ENCODE measurements around the gene CUBN. TPM values are rescaled to one million over a fixed set of nuclear protein-coding genes. Genes with fewer than 3 reads are reported as not detected.

CUBN gene
- total and polyA plus RNA-seq, 12 donors, result 0.41 to 9.3 (median 1.3) TPM

- H3K27me3 ChIP-seq, result no peaks in the 10 kb centered on the region
- no peaks in the 10 kb centered on the region for H3K4me1 ChIP-seq (replicated peaks in 1 of 2)
- H3K9me3 ChIP-seq (replicated peaks in 1 of 3), result no peaks in the 10 kb centered on the region
- intact Hi-C loops (cut with DNase I), result no loop called here
- no peak for DNase-seq
- H3K36me3 ChIP-seq (replicated peaks in 1 of 2), result no peaks in the 10 kb centered on the region
- H3K27ac ChIP-seq, result no peak overlapping the region
- TF ChIP-seq CTCF (IDR thresholded peaks at IDR 0.05) (no peak), POLR2A (IDR thresholded peaks at IDR 0.05) (no peak)
- H3K4me3 ChIP-seq, result no peak overlapping the region
- 70 to 80% (median 78%) methylated on average over 8 of the region's 8 CpGs for WGBS, 4 donors
Measured at GRCh38 chr10:16799621-16800020, 330.0 kb downstream of the CUBN start.

DNA sequence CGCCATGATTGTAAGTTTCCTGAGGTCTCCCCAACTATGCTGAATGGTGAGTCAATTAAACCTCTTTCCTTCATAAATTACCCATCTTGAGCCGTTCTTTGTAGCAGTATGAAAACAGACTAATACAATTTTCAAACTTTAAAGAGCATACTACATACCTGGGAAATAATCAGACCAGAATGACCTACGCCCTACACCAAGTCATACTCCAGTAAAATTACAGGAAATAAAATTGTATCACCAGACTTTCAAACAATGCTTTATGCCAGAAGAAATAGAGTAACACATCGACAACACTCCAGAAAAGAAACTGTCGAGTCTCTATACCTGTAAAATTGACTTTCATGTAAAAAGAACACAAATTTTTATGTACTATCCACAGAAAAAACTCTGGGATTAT, 331.0 kb downstream of the CUBN start:
- intact Hi-C loops (cut with DNase I), result no loop called here
- DNase-seq, result no peak
- Histone ChIP-seq H3K27ac (no peak overlapping the region), H3K9me3 (replicated peaks in 1 of 3) (no peaks in the 10 kb centered on the region), H3K36me3 (replicated peaks in 1 of 2) (no peaks in the 10 kb centered on the region), H3K4me1 (replicated peaks in 1 of 2) (no peaks in the 10 kb centered on the region), H3K4me3 (no peak overlapping the region), H3K27me3 (no peaks in the 10 kb centered on the region)
- WGBS, 4 donors, result 95 to 97% (median 95%) methylated on average over 5 of the region's 5 CpGs
- TF ChIP-seq CTCF (IDR thresholded peaks at IDR 0.05) (no peak), POLR2A (IDR thresholded peaks at IDR 0.05) (no peak)

- no peak for TF ChIP-seq POLR2A (IDR thresholded peaks at IDR 0.05)
- TF ChIP-seq CTCF (IDR thresholded peaks at IDR 0.05), result no peak
- no peaks in the 10 kb centered on the region for H3K4me1 ChIP-seq (replicated peaks in 1 of 2)
- H3K4me3 ChIP-seq, result no peak overlapping the region
- WGBS, 4 donors, result 73 to 94% (median 92%) methylated on average over 9 of the region's 9 CpGs
- H3K27me3 ChIP-seq, result no peaks in the 10 kb centered on the region
- intact Hi-C loops (cut with DNase I), result no loop called here
- DNase-seq, result no peak
- H3K27ac ChIP-seq, result no peak overlapping the region
- no peaks in the 10 kb centered on the region for H3K36me3 ChIP-seq (replicated peaks in 1 of 2)
- no peaks in the 10 kb centered on the region for H3K9me3 ChIP-seq (replicated peaks in 1 of 3)
Measured at GRCh38 chr10:16795410-16796073, 334.1 kb downstream of the CUBN start.

- Histone ChIP-seq H3K36me3 (replicated peaks in 1 of 2) (no peaks in the 10 kb centered on the region), H3K27me3 (no peaks in the 10 kb centered on the region), H3K4me1 (replicated peaks in 1 of 2) (no peaks in the 10 kb centered on the region), H3K9me3 (replicated peaks in 1 of 3) (no peaks in the 10 kb centered on the region), H3K4me3 (no peak overlapping the region), H3K27ac (no peak overlapping the region)
- intact Hi-C loops (cut with DNase I), result no loop called here
- no peak for DNase-seq
- TF ChIP-seq CTCF (IDR thresholded peaks at IDR 0.05), result no peak
- TF ChIP-seq POLR2A (IDR thresholded peaks at IDR 0.05), result no peak
- WGBS, 4 donors, result 88 to 100% (median 94%) methylated on average over 1 of the region's 1 CpG
Measured at GRCh38 chr10:16794005-16794404, 335.6 kb downstream of the CUBN start.
